Prostate gland (tissue), 2 donors: Measurements from ENCODE around the gene LHFPL3.

Source experiments
- CTCF ChIP-seq, 4 experiments: fragments of 200-600 bp in 2 of 4; fragments of 450-650 bp in 2 of 4; sonication (generic) in 2 of 4; IDR thresholded peaks; 1 replicate in 3 of 4; 2 replicates in 1 of 4; pipeline ENCODE4 v1.5.1; 2016 to 2019; ENCODE audit warnings: antibody characterized with exemption in 4 of 4, mild to moderate bottlenecking in 2 of 4, moderate library complexity in 2 of 4
- POLR2A ChIP-seq: fragments of 450-650 bp; IDR thresholded peaks from one replicate; pipeline ENCODE4 v1.6.1; 2016; ENCODE audit warnings: antibody characterized with exemption, mild to moderate bottlenecking

GRCh38 chr7:104431930-104432329 is 103.5 kb downstream of the LHFPL3 start:
- TF ChIP-seq CTCF (IDR thresholded peaks at IDR 0.05) (no peak), POLR2A (no peak)
